ENCODE data around the gene GDPD4. TPM values are rescaled to one million over a fixed set of nuclear protein-coding genes. Genes with fewer than 3 reads are reported as not detected.
A peak's percentile ranks its signal among the peaks of the same experiment; 100 is the strongest.

Gene GDPD4
- total RNA-seq, 6 donors from 2014 or later = not detected

GRCh38 chr11:77201370-77201769 is 100.1 kb downstream of the GDPD4 start:
- Histone ChIP-seq H3K36me3 (no peaks in the 10 kb centered on the region), H3K27ac (no peak overlapping the region), H3K9me3 (no peaks in the 10 kb centered on the region), H3K27me3 (no peaks in the 10 kb centered on the region), H3K4me1 (no peaks in the 10 kb centered on the region), H3K4me3 (no peak overlapping the region)
- WGBS, 2 donors = 85 to 91% methylated on average over 10 to 11 of the region's 11 CpGs
- TF ChIP-seq POLR2A (IDR thresholded peaks at IDR 0.05) = no peak
- no peak for TF ChIP-seq EP300 (IDR thresholded peaks at IDR 0.05)
- no peak for TF ChIP-seq POLR2AphosphoS5 (IDR thresholded peaks at IDR 0.05)
- TF ChIP-seq CTCF (IDR thresholded peaks at IDR 0.05) = no peak
- DNase-seq (peak in 1 of 2 donors; percentile 17), ATAC-seq (ENCODE audit: low FRiP score in 2 of 2) (no peak)

GRCh38 chr11:77200351-77201268 is 100.9 kb downstream of the GDPD4 start:
- H3K36me3 ChIP-seq = no peaks in the 10 kb centered on the region
- no peak for TF ChIP-seq EP300 (IDR thresholded peaks at IDR 0.05)
- no peak for TF ChIP-seq POLR2A (IDR thresholded peaks at IDR 0.05)
- TF ChIP-seq POLR2AphosphoS5 (IDR thresholded peaks at IDR 0.05) = no peak
- no peak for TF ChIP-seq CTCF (IDR thresholded peaks at IDR 0.05)
- ATAC-seq (ENCODE audit: low FRiP score in 2 of 2) (no peak), DNase-seq (no peak)
- H3K27ac ChIP-seq = no peak overlapping the region
- no peak overlapping the region for H3K4me3 ChIP-seq
- no peaks in the 10 kb centered on the region for H3K4me1 ChIP-seq
- 84 to 88% methylated on average over 11 to 12 of the region's 12 CpGs for WGBS, 2 donors
- no peaks in the 10 kb centered on the region for H3K27me3 ChIP-seq
- H3K9me3 ChIP-seq = no peaks in the 10 kb centered on the region

DNA sequence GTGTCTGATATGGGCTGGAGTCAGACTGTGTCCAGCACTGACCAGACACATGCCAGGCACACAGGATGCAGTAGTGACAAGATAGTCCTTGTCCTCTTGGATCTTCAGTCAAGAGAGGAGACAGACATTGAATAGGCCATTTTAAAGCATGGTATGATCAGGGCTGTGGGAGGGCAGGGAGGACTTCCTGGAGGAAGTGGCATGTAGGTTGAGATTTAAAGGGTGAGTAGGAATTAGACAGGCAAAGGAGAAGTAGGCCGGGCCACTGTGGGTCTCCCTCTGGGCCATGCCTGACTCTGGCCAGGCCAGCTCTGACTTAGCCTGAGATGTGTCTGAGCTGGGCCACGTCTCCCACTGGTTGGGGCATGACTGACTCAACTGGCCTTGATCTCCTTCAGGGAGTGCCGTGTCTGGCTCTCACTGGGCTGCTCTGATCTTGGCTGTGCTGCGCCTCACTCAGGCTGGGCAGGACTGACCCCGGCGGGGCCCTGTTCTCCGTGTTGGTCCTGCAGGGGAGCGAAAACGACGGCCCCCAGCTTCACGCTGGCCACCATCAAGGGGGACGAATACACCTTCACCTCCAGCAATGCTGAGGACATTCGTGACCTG is 102.2 kb downstream of the GDPD4 start:
- Histone ChIP-seq H3K4me3 (no peak overlapping the region), H3K9me3 (no peaks in the 10 kb centered on the region), H3K27ac (no peak overlapping the region), H3K36me3 (no peaks in the 10 kb centered on the region), H3K27me3 (no peaks in the 10 kb centered on the region), H3K4me1 (no peaks in the 10 kb centered on the region)
- DNase-seq = peak in 1 of 2 donors; percentile 17
- WGBS, 2 donors = 83 to 96% methylated on average over 1 to 13 of the region's 13 CpGs
- ATAC-seq (ENCODE audit: low FRiP score in 2 of 2) = no peak
- TF ChIP-seq EP300 (IDR thresholded peaks at IDR 0.05) (no peak), POLR2AphosphoS5 (IDR thresholded peaks at IDR 0.05) (no peak), POLR2A (IDR thresholded peaks at IDR 0.05) (no peak), CTCF (IDR thresholded peaks at IDR 0.05) (no peak)

GRCh38 chr11:77198440-77198849 is 103.0 kb downstream of the GDPD4 start:
- no peak for TF ChIP-seq EP300 (IDR thresholded peaks at IDR 0.05)
- peak in 1 of 6 experiments; percentile 6 for TF ChIP-seq CTCF (IDR thresholded peaks at IDR 0.05)
- peak in 1 of 2 donors; percentile 18 for DNase-seq

More at GRCh38 chr11:77198440-77198849, 103.0 kb downstream of the GDPD4 start:
- Histone ChIP-seq H3K9me3 (no peaks in the 10 kb centered on the region), H3K27me3 (no peaks in the 10 kb centered on the region), H3K4me1 (no peaks in the 10 kb centered on the region), H3K36me3 (no peaks in the 10 kb centered on the region), H3K4me3 (no peak overlapping the region), H3K27ac (no peak overlapping the region)
- no peak for ATAC-seq (ENCODE audit: low FRiP score in 2 of 2)
- WGBS, 2 donors = 69 to 78% methylated on average over 10 to 11 of the region's 11 CpGs

Measured in upper lobe of left lung (tissue), 6 donors.